OCI-LY3 (cell line): ENCODE data around the gene CEP55.

Experiments
- CTCF ChIP-seq: fragments of 200-600, 300-600 bp; sonication (generic); IDR thresholded peaks from 2 replicates; pipeline ENCODE4 v1.5.1; 2014; ENCODE audit warnings: antibody characterized with exemption, low read length, low read depth
- EZH2phosphoT487 ChIP-seq: fragments of 200-600 bp; shearing (Covaris generic); IDR thresholded peaks from 2 replicates; pipeline ENCODE4 v1.6.1; 2018; ENCODE audit warnings: antibody characterized with exemption, mixed run types, low read depth

- TF ChIP-seq CTCF, result no peak
- TF ChIP-seq EZH2phosphoT487, result no peak
These were observed 16.7 kb downstream of the CEP55 start for GRCh38 chr10:93513091-93513490.
